GM23338 (cell line): Measurements from ENCODE around the gene GPATCH8. TPM values are rescaled to one million over a fixed set of nuclear protein-coding genes. Genes with fewer than 3 reads are reported as not detected.

Experiments used
- ATAC-seq: fragments of 200-7000 bp; cut with Tn5 transposase; 3 replicates; pipeline ENCODE4 v1.9.1; 2020
- DNase-seq: peaks from one replicate; pipeline ENCODE4 v3.0.0-alpha.2; 2015; ENCODE audit warnings: low spot score
- H2AFZ ChIP-seq: fragments of 200-600 bp; sonication (generic); 2 replicates; pipeline ENCODE4 v1.8.0; 2016; ENCODE audit warnings: antibody characterized with exemption, mild to moderate bottlenecking, moderate library complexity
- H3F3A ChIP-seq: fragments of 200-600 bp; sonication (generic); replicated peaks from 2 replicates; pipeline ENCODE4 v1.8.0; 2017; ENCODE audit warnings: antibody characterized with exemption, mixed run types, low read depth
- H3K27ac ChIP-seq: fragments of 200-600 bp; sonication (generic); 2 replicates; pipeline ENCODE4 v1.6.1; 2016; ENCODE audit warnings: low read depth
- H3K27me3 ChIP-seq: fragments of 200-600 bp; sonication (generic); 2 replicates; pipeline ENCODE4 v1.8.0; 2016; ENCODE audit warnings: mild to moderate bottlenecking, mixed run types, moderate library complexity; ENCODE audit not compliant: insufficient read depth
- H3K36me3 ChIP-seq: fragments of 200-600 bp; sonication (generic); 2 replicates; pipeline ENCODE4 v1.8.0; 2016; ENCODE audit warnings: mild to moderate bottlenecking; ENCODE audit not compliant: insufficient read depth
- H3K4me1 ChIP-seq: fragments of 200-600 bp; sonication (generic); 2 replicates; pipeline ENCODE4 v1.8.0; 2016; ENCODE audit warnings: mild to moderate bottlenecking, moderate library complexity; ENCODE audit not compliant: insufficient read depth
- H3K4me2 ChIP-seq: fragments of 200-600 bp; sonication (generic); 2 replicates; pipeline ENCODE4 v1.7.1; 2017; ENCODE audit warnings: mixed run types
- H3K4me3 ChIP-seq: fragments of 200-600 bp; sonication (generic); 2 replicates; pipeline ENCODE4 v1.6.1; 2016; ENCODE audit warnings: mixed run types
- H3K79me2 ChIP-seq: fragments of 200-600 bp; sonication (generic); replicated peaks from 2 replicates; pipeline ENCODE4 v1.8.0; 2017; ENCODE audit warnings: mild to moderate bottlenecking; ENCODE audit not compliant: insufficient read depth
- H3K9me2 ChIP-seq: fragments of 200-600 bp; sonication (generic); 2 replicates; pipeline ENCODE4 v1.8.0; 2017; ENCODE audit not compliant: insufficient read depth
- H4K20me1 ChIP-seq: fragments of 200-600 bp; sonication (generic); replicated peaks from 2 replicates; pipeline ENCODE4 v1.8.0; 2017; ENCODE audit warnings: mild to moderate bottlenecking; ENCODE audit not compliant: insufficient read depth
- H3K27ac Mint-ChIP-seq: 2 replicates; pipeline ENCODE4 v1.8.0; 2020; ENCODE audit warnings: inconsistent platforms, mild to moderate bottlenecking, moderate library complexity, mixed read lengths
- H3K27me3 Mint-ChIP-seq: 3 replicates; pipeline ENCODE4 v1.8.0; 2022; ENCODE audit warnings: low read depth, mild to moderate bottlenecking, moderate library complexity, mixed read lengths, inconsistent platforms; ENCODE audit not compliant: insufficient read depth, poor library complexity
- H3K36me3 Mint-ChIP-seq: 3 replicates; pipeline ENCODE4 v1.8.0; 2021; ENCODE audit warnings: low read depth, mild to moderate bottlenecking, inconsistent platforms, moderate library complexity, mixed read lengths
- H3K4me1 Mint-ChIP-seq: 3 replicates; pipeline ENCODE4 v1.8.0; 2020; ENCODE audit warnings: mild to moderate bottlenecking, inconsistent platforms, mixed read lengths
- H3K4me3 Mint-ChIP-seq: 3 replicates; pipeline ENCODE4 v1.8.0; 2021; ENCODE audit warnings: moderate library complexity, mild to moderate bottlenecking, inconsistent platforms, mixed read lengths
- H3K9me3 Mint-ChIP-seq: 3 replicates; pipeline ENCODE4 v1.8.0; 2020; ENCODE audit warnings: moderate library complexity, mild to moderate bottlenecking, inconsistent platforms, mixed read lengths
- CREB1 ChIP-seq: fragments of 250-450 bp; sonication (Bioruptor Pico); IDR thresholded peaks from 2 replicates; pipeline ENCODE4 v1.5.0; 2020; ENCODE audit warnings: low read depth, mild to moderate bottlenecking, moderate library complexity
- CTCF ChIP-seq, 2 experiments: fragments of 200-600 bp in 1 of 2; sonication (generic) in 1 of 2; conservative IDR thresholded peaks; 2 replicates each; pipeline versions ENCODE4 v1.5.1 to v1.6.1; 2016 to 2017; ENCODE audit warnings: antibody characterized with exemption in 2 of 2, low read depth in 2 of 2, mild to moderate bottlenecking in 2 of 2, moderate library complexity in 1 of 2
- EZH2 ChIP-seq: fragments of 200-600 bp; sonication (generic); IDR thresholded peaks from one replicate; pipeline ENCODE4 v1.8.0; 2017; ENCODE audit warnings: antibody characterized with exemption, mild to moderate bottlenecking, low read depth; ENCODE audit not compliant: unreplicated experiment
- EZH2phosphoT487 ChIP-seq: fragments of 200-600 bp; sonication (generic); IDR thresholded peaks from one replicate; pipeline ENCODE4 v1.8.1; 2018; ENCODE audit warnings: antibody characterized with exemption; ENCODE audit not compliant: unreplicated experiment
- JUNB ChIP-seq: IDR thresholded peaks from one replicate; pipeline ENCODE4 v1.6.1; 2016; ENCODE audit warnings: antibody characterized with exemption; ENCODE audit not compliant: unreplicated experiment
- NANOG ChIP-seq: IDR thresholded peaks from 2 replicates; pipeline ENCODE4 v1.6.1; 2016; ENCODE audit warnings: antibody characterized with exemption, borderline replicate concordance
- POLR2AphosphoS5 ChIP-seq: IDR thresholded peaks from 2 replicates; pipeline ENCODE4 v1.6.1; 2016; ENCODE audit warnings: antibody characterized with exemption, low read depth
- STAT1 ChIP-seq: IDR thresholded peaks from one replicate; pipeline ENCODE4 v1.6.1; 2016; ENCODE audit warnings: antibody characterized with exemption; ENCODE audit not compliant: unreplicated experiment
- ZNF114 ChIP-seq: fragments of 250-450 bp; sonication (Bioruptor Pico); IDR thresholded peaks from 2 replicates; pipeline ENCODE4 v1.5.0; 2020; ENCODE audit warnings: mild to moderate bottlenecking, moderate library complexity
- ZNF462 ChIP-seq: fragments of 250-450 bp; sonication (Bioruptor Pico); IDR thresholded peaks from 2 replicates; pipeline ENCODE4 v1.5.0; 2020; ENCODE audit warnings: mild to moderate bottlenecking, moderate library complexity
- polyA plus RNA-seq: library from polyadenylated mRNA; unstranded; fragments of >200 nt; fragmentation: Nextera tagmentation; extraction: Ambion mirVana; gene quantifications from 2 replicates; pipeline ENCODE4 v1.2.1, GENCODE V29; 2016
- total RNA-seq: library from RNA; depleted of rRNA; stranded (reverse); fragments of >200 nt; shearing (Covaris generic); gene quantifications from 2 replicates; pipeline ENCODE4 v1.2.3, GENCODE V29; 2014
- TF ChIP-seq, protein P1 (sequence below): IDR thresholded peaks from 2 replicates; pipeline ENCODE4 v1.6.1; 2016; ENCODE audit warnings: antibody characterized with exemption

The GPATCH8 gene
- total and polyA plus RNA-seq, 2 experiments from 2014 or later: 44.4 to 76.5 TPM

GRCh38 chr17:44359458-44360143 lies 143.6 kb downstream of the GPATCH8 start:
- Histone ChIP-seq H3K4me2 (no peak overlapping the region), H3K4me1 (peaks cover 26% of the 10 kb centered on the region), H3K4me3 (no peak overlapping the region), H2AFZ (no peak overlapping the region), H3K79me2 (no peaks in the 10 kb centered on the region), H3K36me3 (no peaks in the 10 kb centered on the region), H4K20me1 (peaks cover 19% of the 10 kb centered on the region), H3K27me3 (peaks cover 7% of the 10 kb centered on the region; the same call in 1 of the 2 replicates), H3K9me2 (no peaks in the 10 kb centered on the region), H3F3A (0 out of 2 replicates have a peak, but pooled peaks cover 13% of the 10 kb centered on the region), H3K27ac (no peak overlapping the region)
- TF ChIP-seq EZH2: no peak
- TF ChIP-seq, protein P1, sequence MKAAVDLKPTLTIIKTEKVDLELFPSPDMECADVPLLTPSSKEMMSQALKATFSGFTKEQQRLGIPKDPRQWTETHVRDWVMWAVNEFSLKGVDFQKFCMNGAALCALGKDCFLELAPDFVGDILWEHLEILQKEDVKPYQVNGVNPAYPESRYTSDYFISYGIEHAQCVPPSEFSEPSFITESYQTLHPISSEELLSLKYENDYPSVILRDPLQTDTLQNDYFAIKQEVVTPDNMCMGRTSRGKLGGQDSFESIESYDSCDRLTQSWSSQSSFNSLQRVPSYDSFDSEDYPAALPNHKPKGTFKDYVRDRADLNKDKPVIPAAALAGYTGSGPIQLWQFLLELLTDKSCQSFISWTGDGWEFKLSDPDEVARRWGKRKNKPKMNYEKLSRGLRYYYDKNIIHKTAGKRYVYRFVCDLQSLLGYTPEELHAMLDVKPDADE: no peak
- TF ChIP-seq NANOG: no peak
- no peak for TF ChIP-seq CTCF (conservative IDR thresholded peaks at IDR 0.05; ENCODE audit: low read depth in 2 of 2)
- TF ChIP-seq ZNF114: no peak
- TF ChIP-seq POLR2AphosphoS5: no peak
- TF ChIP-seq CREB1 (CRISPR knock-in tag): no peak
- TF ChIP-seq STAT1: no peak
- no peak for TF ChIP-seq EZH2phosphoT487
- peaks cover 22% of the 10 kb centered on the region for H3K27me3 Mint-ChIP-seq
- peaks cover 36% of the 10 kb centered on the region for H3K4me1 Mint-ChIP-seq
- DNase-seq: no peak
- peaks cover 4% of the 10 kb centered on the region; the same call in 2 of the 3 replicates for H3K36me3 Mint-ChIP-seq
- peaks cover 2% of the 10 kb centered on the region; the same call in 1 of the 3 replicates for H3K9me3 Mint-ChIP-seq
- no peak overlapping the region; the same call in 2 of the 3 replicates for H3K4me3 Mint-ChIP-seq
- no peak overlapping the region for H3K27ac Mint-ChIP-seq
- ATAC-seq: no peak

GRCh38 chr17:44359006-44359405 lies 144.2 kb downstream of the GPATCH8 start:
- H3K9me3 Mint-ChIP-seq: peaks cover 2% of the 10 kb centered on the region; the same call in 1 of the 3 replicates

More at GRCh38 chr17:44359006-44359405, 144.2 kb downstream of the GPATCH8 start:
- no peak overlapping the region for H3K4me3 ChIP-seq
- no peaks in the 10 kb centered on the region for H3K9me2 ChIP-seq
- Mint-ChIP-seq H3K27me3 (peaks cover 17% of the 10 kb centered on the region), H3K27ac (0 out of 2 replicates have a peak overlapping the region, but pooled peaks have one; percentile 56), H3K4me1 (peaks cover 36% of the 10 kb centered on the region), H3K36me3 (peaks cover 4% of the 10 kb centered on the region; the same call in 2 of the 3 replicates), H3K4me3 (no peak overlapping the region; the same call in 2 of the 3 replicates)
- no peaks in the 10 kb centered on the region for H3K36me3 ChIP-seq
- H3K79me2 ChIP-seq: no peaks in the 10 kb centered on the region
- H3K27me3 ChIP-seq: peaks cover 2% of the 10 kb centered on the region; the same call in 1 of the 2 replicates
- ATAC-seq (no peak), DNase-seq (no peak)
- no peak overlapping the region for H3K27ac ChIP-seq
- no peak for TF ChIP-seq JUNB
- no peak for TF ChIP-seq POLR2AphosphoS5
- no peak for TF ChIP-seq ZNF462 (CRISPR knock-in tag)
- no peak overlapping the region for H3K4me2 ChIP-seq
- H4K20me1 ChIP-seq: peaks cover 19% of the 10 kb centered on the region
- H3F3A ChIP-seq: 0 out of 2 replicates have a peak, but pooled peaks cover 13% of the 10 kb centered on the region
- H3K4me1 ChIP-seq: peaks cover 26% of the 10 kb centered on the region
- no peak overlapping the region for H2AFZ ChIP-seq
